NCI-H748 (cell line): Measurements from ENCODE around the gene FER1L5.

Source experiments
- DNase-seq: peaks from one replicate; lab custom pipeline; 2025; ENCODE audit not compliant: unreplicated experiment; lab: John Stamatoyannopoulos, UW

The FER1L5 gene

DNA sequence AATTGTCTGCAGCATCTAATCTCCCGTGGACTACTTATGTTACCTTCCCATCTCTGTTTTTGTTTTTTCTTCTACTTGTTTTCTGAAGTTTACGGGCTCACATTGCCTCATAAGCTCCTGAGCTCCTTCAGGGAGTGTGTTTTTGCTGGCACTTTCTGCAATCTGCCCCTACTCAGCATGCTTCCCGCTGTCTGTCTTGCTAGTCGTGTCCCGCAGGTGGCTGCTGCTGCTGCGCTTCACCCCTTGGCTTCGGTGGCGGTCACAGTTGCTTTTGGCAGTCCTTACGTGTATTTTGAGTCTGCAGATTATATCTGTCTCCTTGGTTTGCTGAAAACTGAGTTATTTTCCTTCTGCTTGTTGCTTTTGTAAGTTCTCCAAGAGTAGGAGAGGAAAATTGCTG lies 37.3 kb downstream of the FER1L5 start:
- DNase-seq: no peak

DNA sequence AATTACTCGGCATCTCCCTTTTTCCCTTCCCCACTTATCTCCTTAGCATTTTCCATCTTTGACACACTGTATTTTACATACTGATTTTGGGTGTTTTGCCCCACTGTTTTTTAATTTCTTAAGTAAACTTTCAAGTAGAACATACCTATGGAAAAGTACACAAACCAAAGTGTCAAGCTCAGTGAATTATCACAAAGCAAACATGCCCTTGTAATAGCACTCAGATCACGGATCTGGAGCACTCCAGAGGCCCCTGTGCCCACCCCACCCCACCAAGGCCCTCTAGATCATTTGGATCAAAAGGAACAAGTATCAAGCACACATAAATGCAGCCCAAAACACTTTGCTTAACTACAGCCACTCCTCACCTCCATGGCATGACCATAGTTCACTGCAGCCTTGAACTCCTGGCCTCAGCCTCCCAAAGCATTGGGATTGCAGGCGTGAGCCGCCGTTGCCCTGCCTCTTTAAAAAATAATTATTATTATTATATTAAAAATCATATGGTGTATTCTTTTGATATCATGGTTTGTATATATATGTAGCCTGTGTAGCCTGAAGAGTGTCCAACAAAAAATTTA lies 38.1 kb downstream of the FER1L5 start:
- no peak for DNase-seq

DNA sequence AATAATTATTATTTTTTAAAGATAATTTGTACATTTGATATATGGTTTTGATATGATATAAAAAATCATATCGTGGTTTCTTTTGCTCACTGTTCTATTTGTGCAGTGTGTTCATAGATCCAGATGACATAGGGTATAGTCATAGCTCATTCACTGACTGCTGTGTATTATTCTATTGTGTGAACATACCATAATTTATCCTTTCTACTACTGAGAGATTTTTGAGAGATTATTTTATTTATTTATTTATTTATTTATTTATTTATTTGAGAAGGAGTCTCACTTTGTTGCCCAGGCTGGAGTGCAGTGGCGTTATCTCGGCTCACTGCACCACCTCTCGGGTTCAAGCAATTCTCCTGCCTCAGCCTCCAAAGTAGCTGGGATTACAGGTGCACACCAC lies 39.0 kb downstream of the FER1L5 start:
- DNase-seq: no peak

DNA sequence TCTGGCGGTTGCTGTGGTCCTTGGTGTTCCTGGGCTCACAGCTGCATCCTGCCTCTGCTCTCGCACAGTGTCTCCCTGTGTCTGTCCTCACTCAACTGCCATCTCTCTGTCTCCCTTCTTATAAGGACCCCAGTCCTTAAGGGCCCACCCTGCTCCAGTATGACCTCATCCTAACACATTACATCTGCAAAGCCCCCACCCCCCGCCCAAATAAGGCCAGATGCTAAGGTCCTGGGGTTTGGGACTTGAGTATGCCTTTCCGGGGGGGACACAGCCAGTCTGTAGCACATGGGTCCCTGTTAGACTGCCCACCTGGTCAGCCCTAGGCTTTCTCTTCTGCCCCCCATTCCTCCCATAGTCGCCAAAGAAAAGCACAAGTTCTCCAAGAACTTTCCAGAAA lies 40.7 kb downstream of the FER1L5 start:
- no peak for DNase-seq

DNA sequence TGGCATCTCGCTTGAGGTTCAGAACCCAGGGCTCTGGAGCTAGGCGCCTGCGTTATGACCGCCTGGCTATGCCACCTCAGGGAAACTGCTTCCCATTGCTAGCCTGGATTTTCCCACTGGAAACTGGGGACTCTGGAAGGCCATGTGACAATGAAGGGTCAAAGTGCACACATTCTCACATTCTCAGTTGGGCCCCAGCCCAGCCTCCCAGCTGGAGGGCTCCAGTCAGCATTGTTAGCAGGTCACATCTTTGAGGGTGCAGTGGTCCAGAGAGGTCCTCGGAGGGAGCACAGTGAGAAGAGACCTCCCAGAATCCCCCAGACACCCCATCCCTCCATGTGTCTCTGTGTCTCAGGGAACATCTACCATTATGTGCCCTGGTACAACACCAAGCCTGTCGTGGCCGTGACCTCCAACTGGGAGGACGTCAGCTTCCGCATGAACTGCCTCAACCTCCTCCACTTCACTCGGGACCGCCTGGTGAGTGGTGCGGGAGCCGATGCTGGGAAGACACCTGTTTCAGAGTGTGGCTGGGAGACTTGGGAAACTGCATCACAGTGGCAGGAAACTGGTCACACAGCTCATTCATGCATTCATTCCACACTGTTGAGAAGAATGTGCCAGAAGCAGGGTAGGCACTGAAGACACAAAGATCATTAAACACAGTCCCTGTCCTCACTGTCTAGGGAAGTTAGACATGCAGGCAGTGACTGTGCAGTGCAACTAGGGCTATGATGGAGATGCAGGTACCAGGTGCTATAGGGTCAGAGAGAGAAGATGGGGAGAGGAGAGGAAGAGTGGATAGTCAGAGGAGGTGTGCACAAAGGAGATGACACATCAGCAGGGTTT lies 41.6 kb downstream of the FER1L5 start:
- no peak for DNase-seq

DNA sequence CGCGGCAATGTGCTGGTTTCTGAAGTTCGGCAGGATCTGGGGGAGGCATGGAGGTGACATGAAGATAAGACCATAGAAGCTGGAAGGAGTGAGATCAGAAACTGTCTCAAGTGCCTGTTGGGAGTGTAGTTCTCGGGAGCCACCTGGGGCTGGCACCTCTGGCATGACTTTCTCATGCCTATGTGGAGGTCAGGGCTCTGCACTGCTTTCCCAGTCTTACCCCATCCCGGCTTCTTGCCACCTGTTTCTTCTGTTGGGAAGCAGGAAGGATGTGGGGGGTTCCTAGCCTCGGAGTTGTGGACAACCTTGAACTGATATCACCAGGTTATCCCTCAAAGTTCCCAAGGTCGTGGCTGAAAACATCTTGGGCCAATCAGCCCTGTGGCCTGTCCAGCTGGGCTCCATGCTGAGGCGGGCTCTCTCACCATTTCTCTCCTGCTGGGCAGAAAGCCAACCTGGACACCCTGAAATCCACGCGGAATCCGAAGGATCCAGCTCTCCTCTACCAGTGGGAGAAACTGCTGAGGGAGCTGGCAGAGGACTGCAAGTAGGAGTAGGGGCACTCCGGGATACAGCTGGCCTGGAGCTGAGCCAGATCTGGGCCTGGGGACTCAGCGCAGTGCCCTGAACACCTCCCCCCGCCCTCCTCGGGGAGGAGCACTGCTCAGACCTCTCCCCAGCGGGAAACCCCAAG lies 42.5 kb downstream of the FER1L5 start:
- DNase-seq: no peak

DNA sequence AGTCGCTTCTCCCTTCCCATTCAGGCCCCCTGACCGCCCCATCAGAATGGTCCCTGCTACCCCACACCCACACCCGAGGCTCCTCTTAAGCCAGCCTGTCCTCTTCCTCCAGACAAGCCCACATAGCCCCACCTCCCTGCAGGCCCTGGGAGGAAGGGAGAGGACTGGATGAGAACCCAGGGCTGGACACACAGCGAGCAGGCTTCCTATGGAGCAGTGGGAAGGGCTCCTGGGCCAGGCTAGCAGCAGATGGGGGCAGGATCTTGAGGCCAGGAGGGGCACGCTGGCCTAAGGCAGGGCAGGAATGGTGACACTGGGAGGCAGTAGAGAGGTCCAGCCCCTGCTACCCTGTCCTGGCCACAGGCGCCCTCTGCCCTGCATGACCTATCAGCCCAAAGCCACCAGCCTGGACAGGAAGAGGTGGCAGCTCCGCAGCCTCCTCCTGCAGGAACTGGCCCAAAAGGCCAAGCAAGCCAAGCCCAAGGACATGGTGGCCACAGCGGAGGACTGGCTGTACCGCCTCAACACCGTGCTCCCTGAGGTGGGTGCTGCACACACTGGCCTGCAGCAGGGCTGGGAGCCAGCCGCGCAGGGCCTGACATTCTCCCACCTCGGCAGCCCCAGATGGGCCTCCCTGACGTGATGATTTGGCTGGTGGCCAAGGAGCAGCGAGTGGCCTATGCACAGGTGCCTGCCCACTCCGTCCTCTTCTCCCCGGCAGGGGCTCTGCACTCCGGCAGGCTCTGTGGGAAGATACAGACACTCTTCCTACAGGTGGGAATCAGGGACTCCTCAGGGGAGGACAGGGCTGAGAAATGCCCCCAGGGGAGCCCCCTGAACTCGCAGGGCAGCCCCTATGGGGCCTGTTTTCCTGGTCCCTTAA lies 43.3 kb downstream of the FER1L5 start:
- peak; percentile 63 for DNase-seq

DNA sequence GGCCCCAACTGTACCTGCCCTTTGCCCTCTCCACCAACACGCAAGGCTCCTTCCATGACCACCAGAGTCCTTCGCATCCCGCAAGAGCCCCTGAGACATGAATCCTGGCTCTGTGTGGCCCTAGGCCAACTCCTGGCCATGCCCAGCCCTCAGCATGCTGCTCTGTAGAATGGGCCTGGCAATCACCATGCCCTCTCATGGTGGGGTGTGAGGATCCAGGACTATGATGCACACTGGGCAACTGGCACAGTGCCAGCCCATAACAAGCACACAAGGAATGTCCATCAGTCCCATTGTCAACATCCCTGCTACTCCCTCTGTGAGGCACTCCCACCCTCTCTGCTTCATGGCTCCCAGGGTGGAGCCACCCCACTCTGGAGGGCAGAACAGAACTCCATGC lies 44.7 kb downstream of the FER1L5 start:
- DNase-seq: no peak

DNA sequence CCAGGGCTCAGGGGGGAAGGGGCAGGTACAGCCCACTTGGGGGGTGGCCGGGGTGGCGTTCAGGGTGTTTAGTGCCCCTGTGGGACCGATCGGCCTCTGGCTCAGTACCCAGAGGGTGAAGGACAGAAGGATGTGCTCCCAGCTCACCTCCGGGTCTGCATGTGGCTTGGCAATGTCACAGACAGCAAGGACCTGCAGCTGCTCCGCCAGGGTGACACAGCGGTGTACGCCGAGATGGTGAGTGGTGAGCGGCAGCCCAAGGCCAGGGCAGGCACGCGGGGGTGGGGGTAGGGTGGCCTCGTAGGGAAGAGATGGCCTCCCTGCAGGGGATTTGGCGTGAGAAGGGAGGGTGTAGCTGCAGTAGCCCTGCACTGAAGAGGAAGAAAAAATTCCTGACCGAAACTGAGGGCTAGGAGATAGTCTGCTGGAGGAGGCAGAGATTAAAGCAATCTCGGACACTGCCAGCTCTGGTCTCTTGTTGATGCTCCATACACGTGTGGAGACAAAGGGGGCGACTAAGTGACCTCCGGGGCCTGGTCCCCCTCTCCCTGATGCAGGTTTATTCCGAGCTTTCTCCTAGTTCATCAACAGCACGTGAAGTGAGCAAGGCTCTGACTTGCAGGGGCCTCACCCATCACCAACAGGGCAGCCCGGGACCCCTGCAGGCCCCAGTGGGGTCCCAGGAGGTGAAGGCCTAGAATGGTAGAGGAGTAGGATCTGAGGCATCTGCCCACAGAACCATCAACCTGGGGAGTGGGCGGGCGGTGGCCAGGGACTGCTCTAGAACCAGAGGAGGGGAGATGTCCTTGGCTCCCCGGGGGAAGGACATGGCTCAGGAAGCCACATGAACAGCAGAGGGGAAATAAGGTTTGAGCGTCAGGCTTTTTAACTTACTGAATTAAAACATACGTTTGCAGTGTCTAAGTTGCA lies 45.4 kb downstream of the FER1L5 start:
- no peak for DNase-seq

DNA sequence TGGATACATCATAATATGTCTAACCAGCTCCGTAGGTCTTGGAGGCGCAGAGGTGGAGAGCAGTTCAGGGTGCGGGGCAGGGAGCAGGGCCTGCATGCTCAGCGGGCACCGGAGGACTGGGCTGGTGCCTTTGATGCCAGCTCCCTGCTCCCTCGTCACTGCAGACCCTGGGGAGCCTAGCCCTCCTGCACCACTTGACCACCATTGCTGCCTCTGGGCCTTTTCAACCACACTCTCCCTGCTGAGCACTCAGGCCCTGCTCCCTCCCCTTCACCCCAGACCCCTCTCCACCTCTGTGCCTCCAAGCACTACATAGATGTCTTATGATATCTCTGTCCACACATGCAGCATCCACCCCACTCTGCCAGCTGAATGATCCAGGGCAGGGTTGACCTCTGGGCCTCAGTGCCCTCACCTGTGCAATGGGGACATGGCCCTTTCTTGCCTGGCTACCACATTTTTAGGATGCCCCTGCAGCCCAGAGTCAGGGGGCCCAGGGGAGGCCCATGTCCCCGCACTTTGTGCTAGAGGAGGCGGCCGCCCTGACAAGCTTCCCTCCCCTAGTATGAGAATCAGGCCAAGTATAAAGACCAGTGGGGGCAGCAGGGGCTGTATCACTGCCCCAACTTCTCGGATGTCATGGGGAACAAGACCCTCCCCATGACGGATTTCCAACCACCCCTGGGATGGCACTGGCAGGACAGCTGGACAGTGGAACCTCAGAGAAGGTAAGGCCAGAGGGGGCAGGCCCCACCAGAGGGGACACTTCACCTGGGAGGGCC lies 46.3 kb downstream of the FER1L5 start:
- DNase-seq: no peak

DNA sequence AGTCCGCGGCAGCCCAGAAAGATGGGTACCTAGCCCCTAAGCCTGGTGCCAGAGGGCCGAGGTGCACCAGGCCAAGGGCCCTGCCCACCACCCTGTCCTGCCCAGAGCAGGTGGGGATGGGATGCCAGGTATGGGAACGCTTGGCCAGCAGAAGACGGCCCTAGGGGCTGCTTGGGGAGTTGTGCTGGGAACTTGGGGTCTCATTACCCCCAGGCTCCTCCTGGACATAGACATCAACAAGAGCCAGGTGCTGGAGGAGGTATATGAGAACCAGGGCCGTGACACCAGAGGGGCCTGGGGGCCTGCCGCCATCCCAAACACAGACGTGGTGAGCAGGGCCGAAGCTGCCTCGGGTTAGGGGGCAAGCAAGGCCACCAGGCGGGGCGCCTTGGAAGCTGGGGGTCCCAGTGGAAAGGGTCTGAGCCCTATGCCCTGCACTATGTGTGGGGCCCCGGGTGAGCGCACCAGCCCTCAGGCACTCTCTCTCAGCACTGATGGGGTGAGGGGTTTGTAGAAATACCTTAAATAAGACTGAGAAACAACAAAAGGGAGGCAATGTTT lies 46.9 kb downstream of the FER1L5 start:
- no peak for DNase-seq

DNA sequence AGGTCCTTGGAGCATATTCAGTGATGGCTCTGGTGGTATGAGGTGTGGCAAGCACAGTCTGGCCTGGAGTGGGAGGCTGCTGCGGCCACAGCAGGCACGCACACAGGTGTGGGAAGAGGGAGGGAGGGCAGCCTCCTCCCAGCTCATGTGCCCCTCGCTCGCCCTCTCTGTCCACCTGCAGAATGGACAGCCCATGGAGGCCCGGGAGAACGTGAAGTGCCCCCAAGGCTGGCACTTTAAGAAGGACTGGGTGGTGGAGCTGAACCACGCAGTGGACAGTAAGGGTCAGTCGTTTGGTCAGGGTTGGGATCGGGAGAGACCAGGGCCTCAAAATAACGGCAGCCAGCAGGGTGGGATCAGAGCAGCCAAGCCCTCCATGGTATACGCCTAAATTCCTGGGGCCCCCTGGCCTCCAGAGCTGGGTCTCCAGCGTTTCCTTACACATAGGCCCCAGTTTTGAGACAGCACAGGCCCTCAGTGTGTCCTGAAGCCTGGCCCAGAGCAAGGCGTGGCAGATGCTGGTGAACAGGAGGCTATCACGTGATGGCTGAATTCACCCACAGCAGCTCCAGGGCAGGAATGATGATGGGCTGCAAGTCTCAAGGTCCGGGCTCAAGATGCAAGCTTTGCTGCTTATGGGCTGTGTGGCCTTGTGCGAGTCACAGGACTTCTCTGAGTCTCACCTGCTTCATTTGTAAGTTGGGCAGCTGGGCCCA lies 47.9 kb downstream of the FER1L5 start:
- no peak for DNase-seq

DNA sequence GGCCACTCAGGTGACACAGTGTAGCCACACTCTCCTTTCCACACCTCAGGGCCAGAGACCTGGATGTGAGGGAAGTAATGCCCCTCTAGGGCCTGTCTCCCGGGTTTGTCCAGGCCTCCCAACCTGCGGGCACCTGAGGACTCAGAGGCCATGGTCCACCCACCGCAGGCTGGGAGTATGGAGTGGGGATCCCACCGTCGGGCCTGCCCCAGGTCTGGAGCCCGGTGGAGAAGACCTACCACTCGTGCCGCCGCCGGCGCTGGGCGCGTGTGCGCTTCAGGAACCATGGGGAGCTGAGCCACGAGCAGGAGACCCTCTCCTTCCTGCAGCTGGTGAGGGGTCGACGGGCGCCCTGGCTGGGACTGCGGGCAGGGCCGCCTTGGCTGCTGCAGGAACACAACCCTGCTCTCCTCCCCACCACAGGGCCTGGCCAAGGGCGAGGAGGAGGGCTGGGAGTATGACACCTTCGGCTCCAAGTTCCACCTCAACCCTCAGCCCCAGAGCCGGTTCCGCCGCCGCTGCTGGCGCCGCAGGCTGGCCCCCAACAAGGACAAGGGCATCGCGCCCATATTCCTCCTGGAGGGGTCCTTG lies 48.6 kb downstream of the FER1L5 start:
- no peak for DNase-seq

DNA sequence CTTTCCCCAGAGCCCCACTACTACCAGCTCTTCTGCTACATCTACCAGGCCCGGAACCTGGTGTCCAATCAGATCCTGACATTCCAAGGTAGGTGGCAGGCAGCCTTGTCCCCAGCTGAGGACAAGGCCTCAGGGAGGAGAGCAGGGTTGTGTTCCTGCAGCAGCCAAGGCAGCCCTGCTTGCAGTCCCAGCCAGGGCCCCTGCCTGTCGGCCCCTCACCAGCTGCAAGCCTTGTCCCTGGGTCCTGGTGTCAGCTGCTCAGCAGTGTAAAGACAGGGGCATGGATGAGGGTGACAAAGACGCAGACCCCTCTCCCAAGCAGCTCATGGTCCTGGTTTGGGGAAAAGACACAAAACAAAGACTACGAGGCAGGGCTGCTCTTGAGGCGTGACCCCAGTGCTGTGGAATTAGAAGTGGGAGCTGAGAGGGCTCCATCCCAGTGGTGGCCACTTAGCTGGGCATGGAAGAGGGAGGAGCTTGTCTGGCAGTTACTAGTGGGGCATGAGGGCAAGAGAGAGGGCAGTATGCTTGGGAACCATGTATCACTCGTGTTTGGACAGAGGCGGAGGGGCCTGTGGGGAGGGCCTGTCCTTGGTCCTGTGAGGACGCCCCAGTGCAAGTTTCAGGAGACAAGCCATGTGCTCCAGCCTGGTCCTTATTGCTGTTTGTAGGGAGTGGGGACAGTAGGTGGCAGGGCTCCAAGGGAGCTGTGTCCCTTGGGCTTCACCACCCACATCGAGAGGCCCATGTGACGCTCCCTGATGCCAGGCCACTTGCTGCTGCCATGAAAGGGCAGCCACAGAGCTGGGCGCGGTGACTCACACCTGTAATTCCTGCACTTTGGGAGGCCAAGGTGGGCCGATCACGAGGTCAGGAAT lies 49.8 kb downstream of the FER1L5 start:
- DNase-seq: no peak

DNA sequence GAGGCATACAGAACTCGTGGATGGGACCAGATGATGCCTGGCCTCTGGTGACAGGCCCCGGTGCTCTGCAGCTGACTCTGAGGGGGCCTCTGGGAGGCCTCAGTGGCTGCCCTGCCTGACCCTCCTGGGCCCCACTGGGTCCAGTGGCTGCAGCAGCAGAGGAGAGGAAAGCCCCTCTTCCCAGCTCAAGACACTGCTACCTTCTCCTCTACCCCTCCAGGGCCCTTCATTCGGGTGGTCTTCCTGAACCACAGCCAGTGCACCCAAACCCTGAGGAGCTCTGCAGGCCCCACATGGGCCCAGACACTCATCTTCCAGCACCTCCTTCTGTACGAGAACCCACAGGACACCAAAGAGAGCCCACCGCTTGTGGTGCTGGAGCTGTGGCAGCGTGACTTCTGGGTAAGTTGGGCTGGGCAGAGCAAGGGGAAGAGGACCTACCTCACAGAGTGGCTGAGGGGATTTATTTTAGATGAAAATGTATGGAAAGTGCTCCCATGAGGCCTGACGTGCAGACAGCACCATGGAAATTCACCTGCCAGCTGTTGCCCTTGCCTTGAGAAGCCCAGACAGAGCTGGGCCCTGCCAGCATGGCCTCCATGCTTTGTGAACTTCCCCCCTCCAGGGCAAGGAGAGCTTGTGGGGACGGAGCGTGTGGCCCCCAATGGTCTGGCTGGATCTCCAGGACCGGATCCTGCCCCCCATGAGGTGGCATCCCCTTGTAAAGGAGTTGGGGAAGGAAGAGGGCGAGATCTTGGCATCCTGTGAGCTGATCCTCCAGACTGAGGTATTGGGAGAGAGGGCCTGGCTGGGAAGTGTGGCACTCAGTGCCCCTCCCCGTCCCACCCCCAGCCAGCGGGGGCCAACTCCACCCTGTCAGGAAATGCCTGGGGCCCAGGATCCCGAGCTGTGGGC lies 51.0 kb downstream of the FER1L5 start:
- DNase-seq: no peak

DNA sequence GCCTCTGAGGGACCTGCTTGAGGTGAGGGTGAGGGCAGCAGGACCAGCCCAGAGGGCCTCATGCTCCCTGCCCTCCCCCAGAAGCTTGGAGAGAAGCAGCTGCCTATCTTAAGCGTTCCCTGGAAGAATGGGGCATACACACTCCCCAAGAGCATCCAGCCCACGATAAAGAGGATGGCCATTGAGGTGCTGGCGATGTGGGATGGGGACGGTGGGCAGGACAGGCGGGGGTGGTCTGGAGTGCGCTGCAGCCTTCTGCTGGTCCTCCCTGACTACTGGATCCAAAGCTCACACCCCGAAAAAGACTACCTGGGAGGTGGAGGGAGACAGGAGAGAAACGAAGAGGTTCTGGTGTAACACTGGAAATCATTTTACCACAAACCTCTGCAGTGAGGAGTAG lies 51.7 kb downstream of the FER1L5 start:
- no peak for DNase-seq
